Esophagus muscularis mucosa (tissue), 4 donors: ENCODE results near the gene NBPF3.

Experiments
- CTCF ChIP-seq, 3 experiments: fragments of 200-600 bp in 2 of 3; fragments of 450-650 bp in 1 of 3; sonication (generic) in 2 of 3; IDR thresholded peaks; one replicate each; pipeline ENCODE4 v1.5.1; 2017 to 2019; ENCODE audit warnings: antibody characterized with exemption in 3 of 3, mild to moderate bottlenecking in 2 of 3, moderate library complexity in 1 of 3
- EP300 ChIP-seq: sonication (generic); formaldehyde crosslinking; IDR thresholded peaks from one replicate; pipeline ENCODE4 v1.6.1; 2017; ENCODE audit warnings: antibody characterized with exemption
- POLR2A ChIP-seq: fragments of 450-650 bp; IDR thresholded peaks from one replicate; pipeline ENCODE4 v1.6.1; 2017; ENCODE audit warnings: antibody characterized with exemption, moderate library complexity, mild to moderate bottlenecking, low read depth
- POLR2AphosphoS5 ChIP-seq, 2 donors: sonication (generic); formaldehyde crosslinking; IDR thresholded peaks; one replicate each; pipeline ENCODE4 v1.6.1; 2017; ENCODE audit warnings: antibody characterized with exemption in 2 of 2

- no peak for TF ChIP-seq CTCF (IDR thresholded peaks at IDR 0.05)
- TF ChIP-seq POLR2A, result no peak
- no peak for TF ChIP-seq EP300
- TF ChIP-seq POLR2AphosphoS5 (IDR thresholded peaks at IDR 0.05), result no peak
Measured at GRCh38 chr1:21435646-21436487, 4.1 kb upstream of the NBPF3 start.
